22Rv1 (cell line): ENCODE data around the gene ZDHHC11.

Experiments
- ZFX ChIP-seq: fragments of 450-650 bp; IDR thresholded peaks from 2 replicates; pipeline ENCODE4 v1.6.1; 2017; ENCODE audit warnings: antibody characterized with exemption, borderline replicate concordance
- TF ChIP-seq, protein P1 (sequence below): fragments of 450-650 bp; IDR thresholded peaks from 2 replicates; pipeline ENCODE4 v1.5.1; 2017; ENCODE audit warnings: mild to moderate bottlenecking

DNA sequence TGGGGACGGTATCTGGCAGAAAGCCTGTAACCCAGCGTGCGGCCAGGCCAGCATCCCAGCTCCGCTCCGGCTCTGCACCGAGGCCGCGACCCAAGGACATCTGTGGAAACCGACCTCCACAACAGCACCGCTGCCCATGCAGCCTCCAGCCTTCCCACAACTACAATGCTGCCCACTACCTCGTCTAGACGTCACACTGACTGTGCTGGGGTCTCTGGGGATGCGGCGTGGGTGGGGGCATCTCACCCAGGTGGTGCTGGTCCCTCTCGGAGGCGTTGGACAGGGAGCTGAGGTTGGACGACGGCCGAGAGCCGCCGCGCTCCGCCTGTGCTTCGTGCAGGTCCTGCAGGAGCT is 14.4 kb upstream of the ZDHHC11 start:
- TF ChIP-seq, protein P1, sequence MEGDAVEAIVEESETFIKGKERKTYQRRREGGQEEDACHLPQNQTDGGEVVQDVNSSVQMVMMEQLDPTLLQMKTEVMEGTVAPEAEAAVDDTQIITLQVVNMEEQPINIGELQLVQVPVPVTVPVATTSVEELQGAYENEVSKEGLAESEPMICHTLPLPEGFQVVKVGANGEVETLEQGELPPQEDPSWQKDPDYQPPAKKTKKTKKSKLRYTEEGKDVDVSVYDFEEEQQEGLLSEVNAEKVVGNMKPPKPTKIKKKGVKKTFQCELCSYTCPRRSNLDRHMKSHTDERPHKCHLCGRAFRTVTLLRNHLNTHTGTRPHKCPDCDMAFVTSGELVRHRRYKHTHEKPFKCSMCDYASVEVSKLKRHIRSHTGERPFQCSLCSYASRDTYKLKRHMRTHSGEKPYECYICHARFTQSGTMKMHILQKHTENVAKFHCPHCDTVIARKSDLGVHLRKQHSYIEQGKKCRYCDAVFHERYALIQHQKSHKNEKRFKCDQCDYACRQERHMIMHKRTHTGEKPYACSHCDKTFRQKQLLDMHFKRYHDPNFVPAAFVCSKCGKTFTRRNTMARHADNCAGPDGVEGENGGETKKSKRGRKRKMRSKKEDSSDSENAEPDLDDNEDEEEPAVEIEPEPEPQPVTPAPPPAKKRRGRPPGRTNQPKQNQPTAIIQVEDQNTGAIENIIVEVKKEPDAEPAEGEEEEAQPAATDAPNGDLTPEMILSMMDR, result no peak
- no peak for TF ChIP-seq ZFX
